ENCODE results near the gene GRAMD2A.

The GRAMD2A gene

GRCh38 chr15:72200395-72201237 is 3.0 kb upstream of the GRAMD2A start:
- no peak for TF ChIP-seq CTCF (IDR thresholded peaks at IDR 0.05)

- TF ChIP-seq CTCF (IDR thresholded peaks at IDR 0.05): peak; percentile 90
Measured at GRCh38 chr15:72199721-72200212, 2.2 kb upstream of the GRAMD2A start.

GRCh38 chr15:72199205-72199515 is 1.6 kb upstream of the GRAMD2A start:
- no peak for TF ChIP-seq CTCF (IDR thresholded peaks at IDR 0.05)

- TF ChIP-seq CTCF (IDR thresholded peaks at IDR 0.05): no peak
Measured at GRCh38 chr15:72198356-72199204, 993 bp upstream of the GRAMD2A start.

GRCh38 chr15:72197041-72197459 is 537 bp downstream of the GRAMD2A start:
- no peak for TF ChIP-seq CTCF (IDR thresholded peaks at IDR 0.05)

GRCh38 chr15:72196409-72197040 is 1.1 kb downstream of the GRAMD2A start:
- TF ChIP-seq CTCF (IDR thresholded peaks at IDR 0.05): no peak

GRCh38 chr15:72195101-72195511 is 2.5 kb downstream of the GRAMD2A start:
- no peak for TF ChIP-seq CTCF (IDR thresholded peaks at IDR 0.05)
